DND-41 (cell line): ENCODE data around the gene CERS6.

Experiments used
- CTCF ChIP-seq: IDR thresholded peaks from 2 replicates; pipeline ENCODE4 v1.5.1; 2012; ENCODE audit warnings: borderline replicate concordance, low read length, moderate library complexity, mild to moderate bottlenecking; ENCODE audit not compliant: poor library complexity, severe bottlenecking; ENCODE audit errors: extremely low read depth
- EZH2 ChIP-seq: IDR thresholded peaks from 3 replicates; pipeline ENCODE4 v1.6.1; 2012; ENCODE audit warnings: borderline replicate concordance, low read depth, mild to moderate bottlenecking, moderate library complexity, low read length, inconsistent platforms; ENCODE audit not compliant: severe bottlenecking

GRCh38 chr2:168499500-168499899 is 43.4 kb downstream of the CERS6 start:
- TF ChIP-seq CTCF (no peak), EZH2 (no peak)
